ENCODE data around the gene SYNPO2L.

GRCh38 chr10:73601486-73601921 is 54.3 kb downstream of the SYNPO2L start:
- no peak for TF ChIP-seq PAX5 (IDR thresholded peaks at IDR 0.05; ENCODE audit: insufficient read depth, low read length, severe bottlenecking)
- TF ChIP-seq POLR2A (IDR thresholded peaks at IDR 0.05; ENCODE audit: low read depth, low read length) = no peak

Measured in GM12891 (cell line).